ENCODE data around the gene IRAK2. TPM values are rescaled to one million over a fixed set of nuclear protein-coding genes. Genes with fewer than 3 reads are reported as not detected.
"Not testable (repeated sequence)": the region's sequence is repeated elsewhere in the genome, so short reads cannot be mapped to it uniquely, and the experiment has no call there.

The IRAK2 gene
- total and polyA plus RNA-seq, 2 of the 8 experiments (the other 6 are each of a cell fraction or from before 2014, with no cell fraction given): 1.5 TPM

DNA sequence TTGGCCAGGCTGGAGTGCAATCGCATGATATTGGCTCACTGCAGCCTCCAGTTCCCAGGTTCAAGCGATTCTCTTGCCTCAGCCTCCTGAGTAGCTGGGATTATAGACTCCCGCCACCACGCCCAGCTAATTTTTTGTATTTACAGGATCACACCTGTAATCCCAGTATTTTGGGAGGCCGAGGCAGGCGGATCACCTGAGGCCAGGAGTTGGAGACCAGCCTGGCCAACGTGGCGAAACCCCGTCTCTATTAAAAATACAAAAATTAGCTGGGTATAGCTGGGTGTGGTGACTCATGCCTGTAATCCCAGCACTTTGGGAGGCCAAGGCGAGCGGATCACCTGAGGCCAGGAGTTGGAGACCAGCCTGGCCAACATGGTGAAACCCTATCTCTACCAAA lies 107.8 kb downstream of the IRAK2 start:
- H4K8ac ChIP-seq (ENCODE audit: extremely low read depth, insufficient read depth, low read length); H2BK15ac ChIP-seq (ENCODE audit: low read length); H3K18ac ChIP-seq (ENCODE audit: extremely low read depth, low read length); H3K14ac ChIP-seq (ENCODE audit: insufficient read length); H3K23me2 ChIP-seq (ENCODE audit: low read depth, low read length); H4K91ac ChIP-seq (replicated peaks; ENCODE audit: insufficient read length, low read length); H2BK120ac ChIP-seq (replicated peaks; ENCODE audit: low read depth, low read length); H3K9me3 ChIP-seq (ENCODE audit: insufficient read depth in 2 of 2, low read depth in 1 of 2, low read length in 1 of 2); H2AFZ ChIP-seq (ENCODE audit: low read length); H3K4me2 ChIP-seq (ENCODE audit: insufficient read depth in 1 of 2, low read depth in 2 of 2, low read length in 2 of 2); H3K23ac ChIP-seq (ENCODE audit: insufficient read length); H3K9ac ChIP-seq (replicated peaks in 1 of 4; ENCODE audit: extremely low read depth in 1 of 4, low read depth in 3 of 4, low read length in 3 of 4); H2BK20ac ChIP-seq (ENCODE audit: low read length); H2AK5ac ChIP-seq (ENCODE audit: low read depth, low read length); DNase-seq (ENCODE audit: low read depth in 1 of 2, low spot score in 2 of 2); H3K4me3 ChIP-seq (ENCODE audit: extremely low read depth in 1 of 4, insufficient read depth in 2 of 4, low read depth in 3 of 4, low read length in 4 of 4); H2BK12ac ChIP-seq (ENCODE audit: low read depth, low read length); H3K79me1 ChIP-seq (ENCODE audit: low read depth, low read length); H4K5ac ChIP-seq (ENCODE audit: insufficient read length, low read depth, low read length); H3K4me1 ChIP-seq (replicated peaks in 1 of 4; ENCODE audit: control insufficient read depth in 3 of 4, insufficient read depth in 4 of 4, low read length in 3 of 4); H3K27me3 ChIP-seq (replicated peaks in 1 of 4; ENCODE audit: control insufficient read depth in 3 of 4, extremely low read depth in 1 of 4, insufficient read depth in 3 of 4, low read length in 3 of 4); FAIRE-seq; H3K4ac ChIP-seq (replicated peaks; ENCODE audit: insufficient read length, low read depth, low read length); H3K56ac ChIP-seq (replicated peaks; ENCODE audit: insufficient read length, low read depth, low read length); H2BK5ac ChIP-seq (ENCODE audit: low read depth, low read length); H3K27ac ChIP-seq (ENCODE audit: low read depth, low read length): not testable (repeated sequence)
- WGBS, 2 experiments (ENCODE audit: extremely low coverage in 1 of 2, insufficient coverage in 1 of 2, insufficient read length in 1 of 2, insufficient replicate concordance in 2 of 2, low coverage in 1 of 2, low lambda C conversion rate in 2 of 2, missing lambda C conversion rate in 1 of 2): 93% methylated on average over 11 of the region's 11 CpGs; no CpG with 5 or more reads in 1 of the 2 experiments
- H4K20me1 ChIP-seq (replicated peaks in 1 of 2; ENCODE audit: control insufficient read depth in 1 of 2, insufficient read depth in 2 of 2, low read length in 2 of 2): peaks cover 4 to 12% of the 10 kb centered on the region in 2 experiments
- H3K79me2 ChIP-seq (ENCODE audit: control insufficient read depth in 1 of 2, insufficient read depth in 2 of 2, low read length in 2 of 2): peaks cover 0 to 49% of the 10 kb centered on the region in 2 experiments; a peak in 2 of 4 replicates
- CTCF ChIA-PET (ENCODE audit: partially characterized antibody): interaction anchor here (0.6 to 5.2 kb wide), 7 partner anchors 9 to 49 kb away, joined by 3 to 29 read pairs (median 5); partner anchors contain the start of gene SEC13
- H3K36me3 ChIP-seq (ENCODE audit: control insufficient read depth in 2 of 4, insufficient read depth in 4 of 4, low read length in 3 of 4): peaks cover 9 to 18% (median 13%) of the 10 kb centered on the region in 4 experiments; a peak in 7 of 8 replicates
- POLR2A ChIA-PET (ENCODE audit: partially characterized antibody): interaction anchor here (0.6 to 1.2 kb wide), 4 partner anchors 16 to 29 kb away, joined by 3 read pairs; no protein-coding TSS in a partner anchor

Data from H1 (cell line).